NCI-H774 (cell line): ENCODE results near the gene APOF.
A peak's percentile ranks its signal among the peaks of the same experiment; 100 is the strongest.
"Not testable (repeated sequence)": the region's sequence is repeated elsewhere in the genome, so short reads cannot be mapped to it uniquely, and the experiment has no call there.

Source experiments
- DNase-seq: peaks from one replicate; lab custom pipeline; 2025; lab: John Stamatoyannopoulos, UW

APOF gene

GRCh38 chr12:56373515-56373914 lies 10.9 kb upstream of the APOF start:
- DNase-seq = no peak

- no peak for DNase-seq
Observed at GRCh38 chr12:56366948-56367347, 4.3 kb upstream of the APOF start.

- no peak for DNase-seq
Observed at GRCh38 chr12:56361487-56362129, 1.0 kb downstream of the APOF start.

GRCh38 chr12:56359851-56360767 lies 2.5 kb downstream of the APOF start, which contains the start of gene STAT2:
TSS of gene STAT2 (minus strand) at chr12:56360107. CDS start at chr12:56356571, 3,536 bp downstream.
- peak; percentile 100 for DNase-seq

- no peak for DNase-seq
Observed at GRCh38 chr12:56358836-56359532, 3.7 kb downstream of the APOF start.

GRCh38 chr12:56351325-56351724 lies 11.3 kb downstream of the APOF start:
- DNase-seq = no peak

- no peak for DNase-seq
Observed at GRCh38 chr12:56350662-56351061, 12.0 kb downstream of the APOF start.

GRCh38 chr12:56348776-56349175 lies 13.9 kb downstream of the APOF start:
- no peak for DNase-seq

- DNase-seq = not testable (repeated sequence)
Observed at GRCh38 chr12:56347255-56347654, 15.4 kb downstream of the APOF start.

GRCh38 chr12:56346675-56347074 lies 16.0 kb downstream of the APOF start:
- DNase-seq = no peak

GRCh38 chr12:56342290-56342689 lies 20.4 kb downstream of the APOF start:
- not testable (repeated sequence) for DNase-seq

- DNase-seq = no peak
Observed at GRCh38 chr12:56341616-56342015, 21.0 kb downstream of the APOF start.

GRCh38 chr12:56339158-56339422 lies 23.6 kb downstream of the APOF start:
- no peak for DNase-seq

- DNase-seq = peak; percentile 32
Observed at GRCh38 chr12:56338308-56339157, 24.1 kb downstream of the APOF start, which contains the start of gene IL23A. TSS of gene IL23A (plus strand) at chr12:56338884. CDS start at chr12:56339045, 161 bp downstream.

GRCh38 chr12:56337753-56338251 lies 24.9 kb downstream of the APOF start:
- DNase-seq = no peak

GRCh38 chr12:56336361-56337167 lies 26.1 kb downstream of the APOF start:
- DNase-seq = no peak

GRCh38 chr12:56335527-56335926 lies 27.1 kb downstream of the APOF start:
- not testable (repeated sequence) for DNase-seq

- no peak for DNase-seq
Observed at GRCh38 chr12:56334490-56334793, 28.2 kb downstream of the APOF start.

GRCh38 chr12:56333679-56334489 lies 28.8 kb downstream of the APOF start, which contains the start of gene PAN2:
TSS of gene PAN2 (minus strand) at chr12:56334000. CDS start at chr12:56333094, 906 bp downstream.
- peak; percentile 98 for DNase-seq

GRCh38 chr12:56333197-56333678 lies 29.4 kb downstream of the APOF start:
- no peak for DNase-seq
